GM12872 (cell line): ENCODE data around the gene ROBO2.

Experiments used
- CTCF ChIP-seq: IDR thresholded peaks from 3 replicates; pipeline ENCODE4 v1.5.1; 2011; ENCODE audit warnings: low read depth, mild to moderate bottlenecking, low read length, moderate library complexity; ENCODE audit not compliant: insufficient read depth

ROBO2 gene

DNA sequence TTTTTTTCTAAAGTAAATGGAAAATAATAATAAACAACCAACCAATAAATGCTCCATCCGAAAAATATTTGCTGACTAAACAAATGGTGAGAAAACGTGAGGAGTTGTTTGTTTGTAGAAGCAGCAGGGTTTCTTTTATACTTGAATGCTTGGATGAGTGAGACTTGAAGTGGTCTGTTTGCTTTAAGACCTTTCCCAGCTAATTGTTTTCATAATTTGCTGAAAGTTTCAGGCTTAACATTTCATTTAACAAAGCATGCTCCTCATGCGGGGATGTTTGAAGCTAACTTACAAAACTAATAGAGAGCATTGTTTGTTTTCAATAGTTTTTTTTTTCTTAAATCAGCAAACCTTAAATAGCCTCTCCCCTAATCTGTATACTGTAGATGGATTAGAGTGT, 484.6 kb downstream of the ROBO2 start:
- TF ChIP-seq CTCF: no peak

DNA sequence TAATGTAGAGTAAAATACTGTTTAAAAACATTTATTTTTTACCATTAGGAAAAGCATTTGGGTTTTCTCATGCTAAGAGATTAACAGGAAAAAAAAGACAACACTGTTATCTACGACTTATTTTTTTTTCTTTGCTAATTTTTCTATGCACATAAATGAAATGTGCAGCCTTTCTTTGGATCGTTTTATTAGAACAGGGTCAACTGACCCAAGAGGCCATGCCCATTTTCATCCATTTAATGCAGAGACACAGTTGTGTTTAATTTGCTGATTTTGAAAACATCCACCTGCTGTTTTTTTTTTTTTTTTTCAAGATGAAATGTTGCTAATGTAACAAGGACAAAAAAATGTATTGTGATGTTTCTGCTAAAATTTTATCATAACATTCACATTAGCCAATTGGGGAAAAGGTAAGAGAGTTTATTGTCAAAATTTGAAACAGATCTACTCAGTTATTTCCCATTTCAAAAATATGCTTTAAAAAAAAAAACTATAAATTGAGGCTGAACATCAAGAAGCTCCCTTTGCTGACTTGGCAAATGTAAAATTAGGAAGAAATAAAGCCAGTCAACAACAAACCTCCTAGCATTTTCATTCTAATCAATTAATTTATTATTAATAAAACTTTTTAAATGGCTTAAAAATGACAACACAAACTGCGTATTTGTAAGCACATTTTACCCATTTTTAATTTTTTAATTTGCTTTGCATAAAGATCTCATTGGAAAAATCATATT, 485.2 kb downstream of the ROBO2 start:
- TF ChIP-seq CTCF: no peak

DNA sequence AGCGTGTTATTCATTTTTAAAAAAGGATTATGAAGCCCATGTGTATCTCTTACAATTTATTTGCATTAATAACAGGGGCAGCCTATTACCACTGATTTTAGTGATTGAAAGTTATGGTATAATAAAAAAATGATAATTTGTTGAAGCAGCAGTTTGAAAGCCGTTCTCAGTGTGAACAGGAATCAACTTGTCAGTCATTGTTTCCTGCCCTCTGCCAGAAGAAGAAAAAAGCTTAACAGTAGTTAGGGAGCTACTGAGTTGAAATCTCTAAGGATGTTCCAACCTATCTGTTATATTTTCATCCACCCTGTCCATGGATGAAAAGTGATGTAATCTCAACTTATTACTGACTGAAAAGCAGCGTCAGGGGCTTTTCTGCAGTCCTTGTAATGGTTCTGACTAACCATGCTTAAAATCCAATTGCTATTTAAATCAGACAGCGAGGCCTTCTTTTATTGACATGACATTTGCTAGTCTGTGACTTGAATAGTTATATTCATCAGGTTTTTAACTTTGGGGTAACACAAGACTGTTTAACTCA, 486.7 kb downstream of the ROBO2 start:
- no peak for TF ChIP-seq CTCF

DNA sequence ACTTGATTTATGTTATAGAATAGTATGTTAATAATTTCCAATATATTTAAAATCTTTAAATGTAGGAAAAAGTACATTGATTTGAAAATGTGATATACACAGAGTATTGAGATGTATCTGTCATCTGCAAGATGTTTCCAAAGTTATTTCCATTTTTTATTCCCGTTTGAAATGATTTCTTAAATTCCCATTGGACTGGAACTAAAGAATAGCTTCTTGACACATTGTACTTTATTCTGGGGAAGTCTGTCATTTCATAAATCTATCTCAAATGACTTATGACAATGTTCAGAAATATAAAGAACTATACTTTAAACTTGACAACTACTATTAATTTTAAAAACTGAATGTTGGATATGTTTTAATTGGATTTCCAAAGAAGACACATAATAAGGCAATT, 489.6 kb downstream of the ROBO2 start:
- no peak for TF ChIP-seq CTCF

DNA sequence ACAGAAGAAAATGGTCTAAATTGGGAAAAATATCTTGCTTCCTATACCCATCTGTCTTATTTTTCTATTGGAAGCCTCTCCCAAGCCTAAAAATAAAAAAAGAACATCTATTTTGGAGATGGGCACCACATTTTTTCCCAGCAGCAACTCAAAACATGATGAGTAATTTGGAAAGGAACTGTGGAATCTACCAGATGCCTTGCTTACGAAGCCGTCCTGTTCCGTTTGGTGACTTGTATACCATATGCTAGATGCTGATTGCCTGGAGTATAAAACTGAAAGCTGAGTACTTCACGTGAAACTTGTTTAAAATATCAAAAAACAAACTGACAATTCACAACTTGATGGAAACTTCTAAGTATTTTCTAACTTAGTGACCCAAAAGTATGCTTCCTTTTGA, 491.0 kb downstream of the ROBO2 start:
- TF ChIP-seq CTCF: no peak

DNA sequence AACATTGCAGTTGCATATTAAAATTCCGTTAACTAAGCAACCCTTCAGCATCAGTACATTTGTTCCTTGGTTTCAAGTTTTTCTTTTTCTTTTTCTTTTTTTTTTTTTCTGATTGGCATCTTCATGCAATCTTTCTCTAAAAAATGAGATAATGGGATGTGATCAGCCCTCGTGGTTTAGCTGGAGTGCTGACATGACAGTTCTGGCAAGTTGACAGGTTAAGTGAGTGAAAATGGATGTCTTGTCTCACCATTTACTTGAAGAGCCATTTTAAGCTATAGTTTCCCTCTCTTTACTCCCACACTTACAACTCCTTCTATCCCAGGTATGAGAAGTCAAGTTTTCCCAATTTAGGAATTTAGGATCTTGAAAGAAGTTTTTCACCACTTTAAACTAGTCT, 495.2 kb downstream of the ROBO2 start:
- no peak for TF ChIP-seq CTCF

DNA sequence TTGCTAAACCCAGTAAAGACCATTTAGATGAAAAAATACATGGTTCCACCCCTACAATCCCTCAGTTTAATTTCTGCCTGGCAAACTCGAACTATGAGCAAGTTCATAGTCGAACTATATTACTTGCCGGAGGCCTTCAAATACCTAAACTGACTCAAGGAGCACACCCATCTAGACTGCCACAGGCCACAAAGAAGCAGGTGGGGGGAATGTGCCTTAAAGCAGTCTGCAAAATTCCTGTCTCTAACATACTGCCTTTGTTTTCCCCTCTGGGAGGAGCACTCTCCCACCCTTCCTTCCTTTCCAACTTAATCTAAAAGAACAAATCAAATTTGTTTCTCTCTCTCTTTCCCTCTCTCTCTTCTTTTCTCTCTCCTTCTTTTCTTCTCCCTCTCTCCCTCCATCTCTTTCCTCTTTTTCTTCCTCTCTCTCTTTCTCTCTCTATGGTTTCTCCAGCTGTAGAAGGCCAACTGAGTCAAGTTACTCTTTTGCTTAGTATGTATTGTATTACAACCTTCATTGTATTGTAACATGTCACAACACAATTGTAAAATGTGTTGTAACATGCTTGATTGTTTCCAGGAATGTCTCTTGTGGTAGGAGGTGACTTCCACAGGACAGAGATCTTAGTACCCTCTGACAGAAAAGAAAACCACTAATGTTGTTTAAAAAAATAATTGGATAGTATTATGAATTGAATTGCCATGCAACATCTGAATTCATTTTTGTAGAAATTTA, 496.3 kb downstream of the ROBO2 start:
- TF ChIP-seq CTCF: no peak
